H1 (cell line): Measurements from ENCODE around the gene WNK3. TPM values are rescaled to one million over a fixed set of nuclear protein-coding genes. Genes with fewer than 3 reads are reported as not detected.

ENCODE experiments used
- CTCF ChIA-PET: fragments of 300-600 bp; sonication (Branson Sonifier 250); formaldehyde crosslinking; loops from one replicate; lab custom pipeline; 2021; ENCODE audit not compliant: partially characterized antibody; lab: Charles Lee
- POLR2A ChIA-PET: fragments of 300-600 bp; sonication (Branson Sonifier 250); formaldehyde crosslinking; loops from one replicate; lab custom pipeline; 2021; ENCODE audit warnings: inconsistent platforms; ENCODE audit not compliant: partially characterized antibody; lab: Charles Lee
- DNase-seq, 2 experiments: peaks; one replicate each; pipeline versions ENCODE4 v3.0.0 to v3.0.0-alpha.2; 2010 to 2022; ENCODE audit warnings: low spot score in 2 of 2, low read depth in 1 of 2, mixed read lengths in 1 of 2
- FAIRE-seq: peaks from 2 replicates; lab custom pipeline; 2011; peaks lifted over from hg19 to GRCh38; lab: Jason Lieb, UNC
- H2AFZ ChIP-seq: 2 replicates; pipeline ENCODE4 v1.8.1; 2012; ENCODE audit warnings: low read length, inconsistent platforms
- H2AK5ac ChIP-seq: 2 replicates; pipeline ENCODE4 v1.6.1; 2013; ENCODE audit warnings: low read depth, low read length
- H2BK120ac ChIP-seq: replicated peaks from 2 replicates; pipeline ENCODE3; 2013; ENCODE audit warnings: low read depth, low read length, inconsistent platforms
- H2BK12ac ChIP-seq: 2 replicates; pipeline ENCODE4 v1.6.1; 2013; ENCODE audit warnings: low read depth, low read length
- H2BK15ac ChIP-seq: 2 replicates; pipeline ENCODE4 v1.6.1; 2013; ENCODE audit warnings: low read length
- H2BK20ac ChIP-seq: 2 replicates; pipeline ENCODE4 v1.6.1; 2013; ENCODE audit warnings: low read length
- H2BK5ac ChIP-seq: 2 replicates; pipeline ENCODE4 v1.6.1; 2013; ENCODE audit warnings: low read depth, low read length
- H3K14ac ChIP-seq: 2 replicates; pipeline ENCODE4 v1.6.1; 2013; ENCODE audit warnings: inconsistent platforms; ENCODE audit not compliant: insufficient read length
- H3K18ac ChIP-seq: 2 replicates; pipeline ENCODE4 v1.6.1; 2013; ENCODE audit warnings: low read length; ENCODE audit errors: extremely low read depth
- H3K23ac ChIP-seq: 2 replicates; pipeline ENCODE4 v1.6.1; 2013; ENCODE audit warnings: inconsistent platforms; ENCODE audit not compliant: insufficient read length
- H3K23me2 ChIP-seq: 2 replicates; pipeline ENCODE4 v1.6.1; 2013; ENCODE audit warnings: low read depth, low read length
- H3K27ac ChIP-seq: 2 replicates; pipeline ENCODE4 v1.6.1; 2011; ENCODE audit warnings: low read depth, low read length, inconsistent platforms
- H3K27me3 ChIP-seq, 4 experiments: replicated peaks in 1 of 4; 1 replicate in 1 of 4; 2 replicates in 3 of 4; pipeline versions ENCODE4 v1.6.1 to v1.8.1; 2011 to 2013; ENCODE audit warnings: low read length in 3 of 4, mild to moderate bottlenecking in 3 of 4, inconsistent platforms in 2 of 4, mixed read lengths in 2 of 4, moderate library complexity in 1 of 4; ENCODE audit not compliant: control insufficient read depth in 3 of 4, insufficient read depth in 3 of 4; ENCODE audit errors: extremely low read depth in 1 of 4
- H3K36me3 ChIP-seq, 4 experiments: 2 replicates each; pipeline versions ENCODE4 v1.6.1 to v1.8.1; 2011 to 2013; ENCODE audit warnings: mild to moderate bottlenecking in 4 of 4, low read length in 3 of 4, moderate library complexity in 2 of 4, control low read depth in 1 of 4, inconsistent platforms in 1 of 4; ENCODE audit not compliant: insufficient read depth in 4 of 4, control insufficient read depth in 2 of 4
- H3K4ac ChIP-seq: replicated peaks from 2 replicates; pipeline ENCODE3; 2013; ENCODE audit warnings: low read length, low read depth, mixed read lengths, inconsistent platforms; ENCODE audit not compliant: insufficient read length
- H3K4me1 ChIP-seq, 4 experiments: replicated peaks in 1 of 4; 1 replicate in 1 of 4; 2 replicates in 3 of 4; pipeline versions ENCODE4 v1.6.1 to v1.8.1; 2011 to 2013; ENCODE audit warnings: low read length in 3 of 4, inconsistent platforms in 2 of 4, mixed read lengths in 1 of 4; ENCODE audit not compliant: insufficient read depth in 4 of 4, control insufficient read depth in 3 of 4
- H3K4me2 ChIP-seq, 2 experiments: 2 replicates each; pipeline versions ENCODE4 v1.6.1 to v1.8.1; 2011 to 2013; ENCODE audit warnings: low read depth in 2 of 2, low read length in 2 of 2, control low read depth in 1 of 2, inconsistent platforms in 1 of 2, mild to moderate bottlenecking in 1 of 2; ENCODE audit not compliant: insufficient read depth in 1 of 2
- H3K4me3 ChIP-seq, 4 experiments: fragments of 200-600, 300-600 bp in 1 of 4; sonication (generic), shearing (Covaris generic), sonication (Bioruptor Twin) in 1 of 4; 2 replicates each; pipeline versions ENCODE4 v1.5.1 to v1.8.1; 2011 to 2016; ENCODE audit warnings: low read length in 4 of 4, low read depth in 3 of 4, control low read depth in 2 of 4, inconsistent platforms in 2 of 4, mild to moderate bottlenecking in 2 of 4, mixed read lengths in 1 of 4, moderate library complexity in 1 of 4; ENCODE audit not compliant: insufficient read depth in 2 of 4; ENCODE audit errors: extremely low read depth in 1 of 4
- H3K56ac ChIP-seq: replicated peaks from 2 replicates; pipeline ENCODE3; 2013; ENCODE audit warnings: low read depth, mild to moderate bottlenecking, mixed read lengths, low read length, inconsistent platforms; ENCODE audit not compliant: insufficient read length
- H3K79me1 ChIP-seq: 2 replicates; pipeline ENCODE4 v1.6.1; 2013; ENCODE audit warnings: low read depth, low read length, control low read depth
- H3K79me2 ChIP-seq, 2 experiments: 2 replicates each; pipeline versions ENCODE4 v1.6.1 to v1.8.1; 2012 to 2013; ENCODE audit warnings: low read length in 2 of 2, mild to moderate bottlenecking in 2 of 2, inconsistent platforms in 1 of 2; ENCODE audit not compliant: insufficient read depth in 2 of 2, control insufficient read depth in 1 of 2
- H3K9ac ChIP-seq, 4 experiments: replicated peaks in 1 of 4; 1 replicate in 1 of 4; 2 replicates in 3 of 4; pipeline versions ENCODE4 v1.6.1 to v1.8.1; 2011 to 2013; ENCODE audit warnings: low read depth in 3 of 4, low read length in 3 of 4, control low read depth in 2 of 4, mild to moderate bottlenecking in 2 of 4, moderate library complexity in 2 of 4, inconsistent platforms in 1 of 4; ENCODE audit errors: extremely low read depth in 1 of 4
- H3K9me3 ChIP-seq, 2 experiments: 2 replicates each; pipeline versions ENCODE4 v1.6.1 to v1.8.1; 2012 to 2013; ENCODE audit warnings: mild to moderate bottlenecking in 2 of 2, moderate library complexity in 2 of 2, control low read depth in 1 of 2, inconsistent platforms in 1 of 2, low read depth in 1 of 2, low read length in 1 of 2, mixed read lengths in 1 of 2; ENCODE audit not compliant: insufficient read depth in 2 of 2
- H4K20me1 ChIP-seq, 2 experiments: replicated peaks in 1 of 2; 2 replicates each; pipeline versions ENCODE3 to v1.8.1; 2011 to 2013; ENCODE audit warnings: inconsistent platforms in 2 of 2, low read length in 2 of 2, mild to moderate bottlenecking in 1 of 2; ENCODE audit not compliant: insufficient read depth in 2 of 2, control insufficient read depth in 1 of 2
- H4K5ac ChIP-seq: 2 replicates; pipeline ENCODE4 v1.6.1; 2013; ENCODE audit warnings: low read length, low read depth, mixed read lengths, inconsistent platforms; ENCODE audit not compliant: insufficient read length
- H4K8ac ChIP-seq: 2 replicates; pipeline ENCODE4 v1.8.0; 2013; ENCODE audit warnings: mild to moderate bottlenecking, moderate library complexity, low read length, inconsistent platforms; ENCODE audit not compliant: insufficient read depth; ENCODE audit errors: extremely low read depth
- H4K91ac ChIP-seq: replicated peaks from 2 replicates; pipeline ENCODE3; 2013; ENCODE audit warnings: low read length, mixed read lengths, inconsistent platforms; ENCODE audit not compliant: insufficient read length
- KDM1A ChIP-seq: fragments of 200-600, 300-600 bp; sonication (generic); IDR thresholded peaks from 2 replicates; pipeline ENCODE4 v1.7.1; 2016; ENCODE audit warnings: mild to moderate bottlenecking, low read length, borderline replicate concordance
- RBBP5 ChIP-seq: IDR thresholded peaks from 2 replicates; pipeline ENCODE4 v1.7.1; 2012; ENCODE audit warnings: low read depth, mild to moderate bottlenecking, inconsistent platforms, low read length, moderate library complexity, borderline replicate concordance
- WGBS, 2 experiments: shearing (Covaris generic) in 1 of 2; methylation state at CpG; one replicate each; pipeline versions ENCODE4 v1.1.6 to v1.1.7; 2013 to 2015; ENCODE audit warnings: low lambda C conversion rate in 2 of 2, mixed read lengths in 2 of 2, inconsistent platforms in 1 of 2, low coverage in 1 of 2, missing lambda C conversion rate in 1 of 2; ENCODE audit not compliant: insufficient replicate concordance in 2 of 2, insufficient coverage in 1 of 2, insufficient read length in 1 of 2; ENCODE audit errors: extremely low coverage in 1 of 2, missing lambda C conversion rate in 1 of 2; 5-methylcytosine and 5-hydroxymethylcytosine counted together
- polyA plus RNA-seq, 7 experiments: library from polyadenylated mRNA; depleted of rRNA in 3 of 7; stranded (reverse) in 5 of 7; unstranded in 2 of 7; fragments of >200 nt in 5 of 7; fragments of 200-250 nt in 2 of 7; gene quantifications; 1 replicate in 5 of 7; 2 replicates in 1 of 7; 4 replicates in 1 of 7; pipeline versions ENCODE4 v1.2.1 to v1.2.3, GENCODE V29; 2011 to 2013; ENCODE audit warnings: missing spikeins in 2 of 7, mixed read lengths in 2 of 7
- total RNA-seq: library from RNA; stranded (reverse); fragmentation: NEBNext Ultra II Directional; extraction: Animal tissue kit (Norgen Biotek cat#: 25700); gene quantifications from 2 replicates; pipeline ENCODE4 v1.2.1, GENCODE V29; 2021

Gene WNK3
- total and polyA plus RNA-seq, 2 of the 8 experiments (the other 6 are each of a cell fraction or from before 2014, with no cell fraction given), result 5.5 to 37.5 TPM

GRCh38 chrX:54352677-54353076 is 5.2 kb downstream of the WNK3 start:
- CTCF ChIA-PET, result no interaction called here
- TF ChIP-seq RBBP5 (no peak), KDM1A (no peak)

More at GRCh38 chrX:54352677-54353076, 5.2 kb downstream of the WNK3 start:
- no peak overlapping the region for H4K8ac ChIP-seq
- no peak overlapping the region for H3K4me3 ChIP-seq
- WGBS, 2 experiments, result 90% methylated on average over 2 of the region's 2 CpGs; no CpG with 5 or more reads in 1 of the 2 experiments
- no peak overlapping the region for H3K27ac ChIP-seq
- POLR2A ChIA-PET, result no interaction called here
- H3K36me3 ChIP-seq, result no peaks in the 10 kb centered on the region
- H3K9me3 ChIP-seq, result no peaks in the 10 kb centered on the region; a peak in 1 of 4 replicates
- H4K91ac ChIP-seq, result no peak overlapping the region
- no peak overlapping the region for H2BK20ac ChIP-seq
- H3K14ac ChIP-seq, result no peak overlapping the region
- no peak overlapping the region for H3K23ac ChIP-seq
- no peak overlapping the region for H2BK12ac ChIP-seq
- H3K4me1 ChIP-seq, result no peaks in the 10 kb centered on the region
- H3K79me1 ChIP-seq, result no peaks in the 10 kb centered on the region
- H3K27me3 ChIP-seq, result no peaks in the 10 kb centered on the region
- no peak overlapping the region for H3K56ac ChIP-seq
- peaks cover 0 to 1% of the 10 kb centered on the region in 2 experiments for H4K20me1 ChIP-seq
- H2BK15ac ChIP-seq, result no peak overlapping the region
- H3K23me2 ChIP-seq, result peaks cover 5% of the 10 kb centered on the region
- no peak overlapping the region for H4K5ac ChIP-seq
- peaks cover 5 to 80% of the 10 kb centered on the region in 2 experiments; a peak in 2 of 4 replicates for H3K79me2 ChIP-seq
- no peak overlapping the region for H3K9ac ChIP-seq
- no peak overlapping the region for H2BK5ac ChIP-seq
- FAIRE-seq (no peak), DNase-seq (no peak)
- H2BK120ac ChIP-seq, result no peak overlapping the region
- H3K4me2 ChIP-seq, result no peak overlapping the region
- no peak overlapping the region for H2AK5ac ChIP-seq
- no peak overlapping the region for H3K18ac ChIP-seq
- no peak overlapping the region for H2AFZ ChIP-seq
- H3K4ac ChIP-seq, result no peak overlapping the region
